BJ (cell line): ENCODE data around the gene DOHH. TPM values are rescaled to one million over a fixed set of nuclear protein-coding genes. Genes with fewer than 3 reads are reported as not detected.

Experiments
- CTCF ChIA-PET: fragments of 350-600 bp; formaldehyde crosslinking; extraction: SDS; loops from one replicate; lab custom pipeline; 2021; ENCODE audit warnings: antibody characterized with exemption, inconsistent platforms; lab: Yijun Ruan, JAX
- POLR2A ChIA-PET: fragments of 300-600 bp; sonication (Branson Sonifier 250); formaldehyde crosslinking; extraction: SDS; loops from one replicate; lab custom pipeline; 2021; ENCODE audit warnings: antibody characterized with exemption; lab: Charles Lee
- DNase-seq: peaks from one replicate; pipeline ENCODE4 v3.0.0-alpha.2; 2011; ENCODE audit warnings: low read depth
- H3K27me3 ChIP-seq: 2 replicates; pipeline ENCODE4 v1.6.0; 2011; ENCODE audit warnings: low read length; ENCODE audit not compliant: control insufficient read depth, insufficient read depth
- H3K36me3 ChIP-seq: 2 replicates; pipeline ENCODE4 v1.5.1; 2011; ENCODE audit warnings: low read length; ENCODE audit not compliant: control insufficient read depth, insufficient read depth
- H3K4me3 ChIP-seq: 2 replicates; pipeline ENCODE4 v1.5.1; 2011; ENCODE audit warnings: low read depth, mild to moderate bottlenecking, control low read depth, low read length
- CTCF ChIP-seq: IDR thresholded peaks from 2 replicates; pipeline ENCODE4 v1.5.1; 2011; ENCODE audit warnings: low read depth, mild to moderate bottlenecking, control low read depth, inconsistent platforms, low read length, moderate library complexity; ENCODE audit not compliant: insufficient read depth
- polyA plus RNA-seq: library from polyadenylated mRNA; depleted of rRNA; stranded (reverse); fragments of >200 nt; gene quantifications from 2 replicates; pipeline ENCODE4 v1.2.3, GENCODE V29; 2011

DOHH gene
- polyA plus RNA-seq, 1 experiment: 8.3 TPM

- POLR2A ChIA-PET: no interaction called here
- CTCF ChIA-PET: interaction anchor here (0.6 to 3.3 kb wide), 4 partner anchors 14 to 174 kb away, joined by 3 to 14 read pairs (median 4); no protein-coding TSS in a partner anchor
Measured at GRCh38 chr19:3478409-3479176, 21.9 kb downstream of the DOHH start.

DNA sequence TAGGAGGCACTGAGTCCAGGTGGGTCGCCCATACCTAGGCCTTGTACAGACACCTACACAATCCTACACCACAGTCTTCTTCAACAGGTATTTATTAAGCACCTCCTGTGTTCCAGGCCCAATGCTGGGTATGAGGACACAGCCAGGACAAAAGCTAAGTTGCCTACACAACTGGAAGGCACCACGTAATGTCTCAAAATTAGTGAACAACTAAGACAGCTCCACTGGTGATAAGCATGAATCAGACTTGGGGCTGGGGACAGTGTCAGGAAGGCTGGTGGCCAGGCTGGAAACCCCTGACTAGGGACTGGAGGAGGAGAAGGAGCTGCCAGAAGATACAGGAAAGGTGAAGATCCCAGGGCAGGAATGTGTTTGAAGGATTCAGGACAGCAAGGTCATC lies 22.5 kb downstream of the DOHH start:
- POLR2A ChIA-PET: no interaction called here
- H3K36me3 ChIP-seq: no peaks in the 10 kb centered on the region
- CTCF ChIA-PET: no interaction called here
- TF ChIP-seq CTCF: no peak
- no peak overlapping the region for H3K4me3 ChIP-seq
- DNase-seq: no peak
- peaks cover 14% of the 10 kb centered on the region for H3K27me3 ChIP-seq

More at GRCh38 chr19:3478409-3479176, 21.9 kb downstream of the DOHH start:
- no peaks in the 10 kb centered on the region for H3K36me3 ChIP-seq
- peaks cover 14% of the 10 kb centered on the region for H3K27me3 ChIP-seq
- H3K4me3 ChIP-seq: no peak overlapping the region
- DNase-seq: no peak
- TF ChIP-seq CTCF: no peak

DNA sequence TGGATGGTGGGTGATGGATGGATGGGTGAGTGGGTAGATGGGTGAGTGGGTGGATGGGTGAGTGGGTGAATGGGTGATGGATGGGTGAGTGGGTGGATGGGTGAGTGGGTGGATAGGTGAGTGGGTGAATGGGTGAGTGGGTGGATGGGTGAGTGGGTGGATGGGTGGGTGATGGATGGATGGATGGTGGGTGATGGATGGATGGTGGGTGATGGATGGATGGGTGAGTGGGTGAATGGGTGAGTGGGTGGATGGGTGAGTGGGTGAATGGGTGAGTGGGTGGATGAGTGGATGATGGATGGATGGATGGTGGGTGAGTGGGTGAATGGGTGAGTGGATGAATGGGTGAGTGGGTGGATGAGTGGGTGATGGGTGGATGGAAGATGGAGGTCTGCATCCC lies 23.0 kb downstream of the DOHH start:
- no peak for TF ChIP-seq CTCF
- CTCF ChIA-PET: no interaction called here

GRCh38 chr19:3476830-3477229 lies 23.6 kb downstream of the DOHH start:
- no peak for DNase-seq
- Histone ChIP-seq H3K27me3 (peaks cover 7% of the 10 kb centered on the region; the same call in 1 of the 2 replicates), H3K4me3 (no peak overlapping the region), H3K36me3 (no peaks in the 10 kb centered on the region)
- POLR2A ChIA-PET: no interaction called here
- TF ChIP-seq CTCF: no peak
- CTCF ChIA-PET: no interaction called here

More for the DNA sequence above, 23.0 kb downstream of the DOHH start:
- DNase-seq: no peak
- H3K4me3 ChIP-seq: no peak overlapping the region
- POLR2A ChIA-PET: no interaction called here
- peaks cover 13% of the 10 kb centered on the region for H3K27me3 ChIP-seq
- H3K36me3 ChIP-seq: no peaks in the 10 kb centered on the region

GRCh38 chr19:3475449-3475848 lies 25.0 kb downstream of the DOHH start:
- POLR2A ChIA-PET: no interaction called here
- 0 out of 2 replicates have a peak, but pooled peaks cover 1% of the 10 kb centered on the region for H3K27me3 ChIP-seq
- CTCF ChIA-PET: no interaction called here
- H3K4me3 ChIP-seq: no peak overlapping the region
- no peaks in the 10 kb centered on the region for H3K36me3 ChIP-seq
- no peak for DNase-seq
- no peak for TF ChIP-seq CTCF
